Mesenchymal stem cell (in vitro differentiated cells and primary cell): ENCODE measurements around the gene AMIGO1.

ENCODE experiments used
- DNase-seq: peaks from one replicate; pipeline ENCODE4 v3.0.0-alpha.2; 2013
- H2AFZ ChIP-seq: one replicate; pipeline ENCODE4 v1.6.1; 2013; ENCODE audit warnings: low read depth, mild to moderate bottlenecking, control low read depth, inconsistent platforms, low read length, moderate library complexity
- H2AK5ac ChIP-seq: 2 replicates; pipeline ENCODE4 v1.6.1; 2013; ENCODE audit warnings: low read length, moderate library complexity, mild to moderate bottlenecking, inconsistent platforms; ENCODE audit not compliant: severe bottlenecking
- H2BK120ac ChIP-seq: one replicate; pipeline ENCODE4 v1.6.1; 2013; ENCODE audit warnings: low read depth, mild to moderate bottlenecking, inconsistent platforms, low read length, moderate library complexity
- H2BK12ac ChIP-seq, 2 experiments: one replicate each; pipeline ENCODE4 v1.6.1; 2013; ENCODE audit warnings: inconsistent platforms in 2 of 2, low read length in 2 of 2, mild to moderate bottlenecking in 2 of 2, moderate library complexity in 2 of 2, control low read depth in 1 of 2
- H2BK15ac ChIP-seq: one replicate; pipeline ENCODE4 v1.6.1; 2013; ENCODE audit warnings: mild to moderate bottlenecking, low read depth, inconsistent platforms; ENCODE audit not compliant: poor library complexity, severe bottlenecking
- H2BK5ac ChIP-seq: 2 replicates; pipeline ENCODE4 v1.6.1; 2013; ENCODE audit warnings: low read depth, mild to moderate bottlenecking, low read length, control low read depth, inconsistent platforms; ENCODE audit not compliant: poor library complexity, severe bottlenecking
- H3K14ac ChIP-seq, 2 experiments: one replicate each; pipeline ENCODE4 v1.6.1; 2013; ENCODE audit warnings: inconsistent platforms in 2 of 2, low read length in 2 of 2, control low read depth in 1 of 2, mild to moderate bottlenecking in 1 of 2, moderate library complexity in 1 of 2
- H3K18ac ChIP-seq, 2 experiments: one replicate each; pipeline ENCODE4 v1.6.1; 2013; ENCODE audit warnings: inconsistent platforms in 2 of 2, low read length in 2 of 2, control low read depth in 1 of 2, low read depth in 1 of 2, mild to moderate bottlenecking in 1 of 2
- H3K23ac ChIP-seq, 2 experiments: one replicate each; pipeline ENCODE4 v1.6.1; 2013; ENCODE audit warnings: inconsistent platforms in 2 of 2, low read length in 2 of 2, mild to moderate bottlenecking in 2 of 2, moderate library complexity in 2 of 2, control low read depth in 1 of 2
- H3K27ac ChIP-seq: 2 replicates; pipeline ENCODE4 v1.5.1; 2013; ENCODE audit warnings: mild to moderate bottlenecking, moderate library complexity, low read length, control low read depth, inconsistent platforms; ENCODE audit not compliant: poor library complexity, severe bottlenecking
- H3K27me3 ChIP-seq, 2 experiments: 2 replicates each; pipeline versions ENCODE4 v1.6.1 to v1.7.0; 2013; ENCODE audit warnings: low read length in 2 of 2, mild to moderate bottlenecking in 2 of 2, moderate library complexity in 2 of 2, control low read depth in 1 of 2, inconsistent platforms in 1 of 2; ENCODE audit not compliant: control insufficient read depth in 1 of 2, insufficient read depth in 1 of 2
- H3K36me3 ChIP-seq, 2 experiments: 2 replicates each; pipeline versions ENCODE4 v1.6.1 to v1.7.0; 2013; ENCODE audit warnings: low read length in 2 of 2, control low read depth in 1 of 2, inconsistent platforms in 1 of 2, low read depth in 1 of 2, mild to moderate bottlenecking in 1 of 2; ENCODE audit not compliant: insufficient read depth in 2 of 2, control insufficient read depth in 1 of 2
- H3K4ac ChIP-seq, 2 experiments: one replicate each; pipeline ENCODE4 v1.6.1; 2013; ENCODE audit warnings: inconsistent platforms in 2 of 2, low read length in 2 of 2, mild to moderate bottlenecking in 2 of 2, moderate library complexity in 2 of 2, control low read depth in 1 of 2, low read depth in 1 of 2
- H3K4me1 ChIP-seq: 2 replicates; pipeline ENCODE4 v1.6.1; 2013; ENCODE audit warnings: low read depth, low read length, control low read depth; ENCODE audit not compliant: control insufficient read depth, insufficient read depth
- H3K4me2 ChIP-seq: 2 replicates; pipeline ENCODE4 v1.6.1; 2013; ENCODE audit warnings: low read length, mild to moderate bottlenecking, inconsistent platforms; ENCODE audit not compliant: poor library complexity, severe bottlenecking
- H3K4me3 ChIP-seq, 2 experiments: 2 replicates each; pipeline versions ENCODE4 v1.5.1 to v1.7.0; 2013; ENCODE audit warnings: low read length in 2 of 2, mild to moderate bottlenecking in 2 of 2, control low read depth in 1 of 2, low read depth in 1 of 2; ENCODE audit not compliant: insufficient read depth in 1 of 2
- H3K79me1 ChIP-seq: replicated peaks from 2 replicates; pipeline ENCODE4 v1.6.1; 2013; ENCODE audit warnings: mild to moderate bottlenecking, control low read depth, low read length, inconsistent platforms; ENCODE audit not compliant: poor library complexity, severe bottlenecking
- H3K9ac ChIP-seq: 2 replicates; pipeline ENCODE4 v1.7.0; 2013; ENCODE audit warnings: mild to moderate bottlenecking, low read length, moderate library complexity
- H3K9me3 ChIP-seq: 2 replicates; pipeline ENCODE4 v1.7.0; 2013; ENCODE audit warnings: mild to moderate bottlenecking, low read length; ENCODE audit not compliant: control insufficient read depth
- H4K8ac ChIP-seq: one replicate; pipeline ENCODE4 v1.6.1; 2013; ENCODE audit warnings: inconsistent platforms, mild to moderate bottlenecking, low read length, moderate library complexity
- H4K91ac ChIP-seq: one replicate; pipeline ENCODE4 v1.6.1; 2013; ENCODE audit warnings: mild to moderate bottlenecking, low read length, inconsistent platforms
- WGBS: methylation state at CpG from one replicate; pipeline ENCODE4 v1.1.7; 2013; ENCODE audit warnings: mixed read lengths; 5-methylcytosine and 5-hydroxymethylcytosine counted together

AMIGO1 gene

DNA sequence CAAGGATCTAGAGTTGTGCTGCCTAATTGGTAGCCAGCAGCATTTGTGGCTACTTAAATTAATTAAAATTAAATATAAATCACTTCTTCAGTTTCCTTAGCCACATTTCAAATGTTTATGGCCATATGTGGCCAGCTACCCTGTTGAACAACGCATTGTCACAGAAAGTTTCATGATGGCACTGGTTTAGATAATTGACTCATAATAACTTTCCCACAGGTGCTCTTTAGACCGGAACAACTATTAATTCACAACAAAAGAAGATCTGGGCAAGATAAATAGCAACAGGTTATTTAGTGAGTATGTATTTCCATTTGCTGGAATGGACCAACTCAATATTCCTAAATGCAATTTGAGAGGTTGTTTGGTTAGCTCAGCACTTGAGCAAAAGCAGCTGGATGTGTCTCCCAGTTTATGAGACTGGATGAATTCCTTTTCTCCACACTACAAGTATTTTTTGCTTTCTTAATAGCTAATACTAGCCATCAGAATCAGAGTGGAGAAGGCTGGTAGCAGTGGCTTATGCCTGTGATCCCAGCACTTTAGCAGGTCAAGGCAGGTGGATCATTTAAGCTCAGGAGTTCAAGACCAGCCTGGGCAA lies 3.7 kb upstream of the AMIGO1 start:
- no peaks in the 10 kb centered on the region for H3K79me1 ChIP-seq
- H2BK5ac ChIP-seq, result no peak overlapping the region
- H3K4me1 ChIP-seq, result peaks cover 12% of the 10 kb centered on the region
- H3K18ac ChIP-seq, result no peak overlapping the region
- H3K9ac ChIP-seq, result no peak overlapping the region
- H3K23ac ChIP-seq, result no peak overlapping the region
- no peak overlapping the region for H2BK12ac ChIP-seq
- no peak overlapping the region for H2BK15ac ChIP-seq
- peaks cover 18 to 31% of the 10 kb centered on the region in 2 experiments for H3K27me3 ChIP-seq
- DNase-seq, result no peak
- H3K27ac ChIP-seq, result no peak overlapping the region
- H2AFZ ChIP-seq, result no peak overlapping the region
- no peak overlapping the region for H3K4ac ChIP-seq
- no peak overlapping the region for H2AK5ac ChIP-seq
- H2BK120ac ChIP-seq, result no peak overlapping the region
- H4K91ac ChIP-seq, result no peak overlapping the region
- H3K4me3 ChIP-seq, result no peak overlapping the region
- no peak overlapping the region for H3K4me2 ChIP-seq
- 91% methylated on average over 1 of the region's 2 CpGs for WGBS
- H3K9me3 ChIP-seq, result no peaks in the 10 kb centered on the region
- H3K36me3 ChIP-seq, result no peaks in the 10 kb centered on the region
- H4K8ac ChIP-seq, result no peak overlapping the region
- no peak overlapping the region for H3K14ac ChIP-seq

DNA sequence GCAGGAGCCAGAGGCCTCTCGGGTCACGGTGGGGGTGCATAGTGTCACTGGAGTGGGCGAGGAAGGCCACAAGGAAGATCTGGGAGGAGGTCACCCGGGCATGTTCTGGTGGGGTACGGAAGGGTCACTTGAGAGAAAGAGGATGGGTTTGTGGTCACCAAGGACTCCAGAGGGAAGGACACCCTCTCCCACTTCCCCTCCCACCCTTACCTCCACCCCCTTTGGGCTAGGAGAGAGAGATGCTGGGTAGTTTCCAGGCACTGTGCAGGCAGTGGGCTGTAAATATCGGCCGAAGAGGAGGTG lies 703 bp downstream of the AMIGO1 start:
- no peak overlapping the region for H3K18ac ChIP-seq
- H3K4me2 ChIP-seq, result peak overlapping the region; percentile 93
- peak overlapping the region; percentile 18 for H4K91ac ChIP-seq
- H3K9me3 ChIP-seq, result no peaks in the 10 kb centered on the region
- no peak overlapping the region for H3K14ac ChIP-seq
- H3K23ac ChIP-seq, result no peak overlapping the region
- WGBS, result 71% methylated on average over 2 of the region's 7 CpGs
- peak overlapping the region; percentile 86 for H2AFZ ChIP-seq
- H3K27ac ChIP-seq, result no peak overlapping the region
- peaks cover 18 to 45% of the 10 kb centered on the region in 2 experiments for H3K27me3 ChIP-seq
- peak overlapping the region; percentile 67 for H3K9ac ChIP-seq
- DNase-seq, result no peak
- peaks cover 10% of the 10 kb centered on the region for H3K4me1 ChIP-seq
- H3K79me1 ChIP-seq, result no peaks in the 10 kb centered on the region
- no peak overlapping the region for H2BK120ac ChIP-seq
- no peak overlapping the region for H2AK5ac ChIP-seq
- no peak overlapping the region for H2BK5ac ChIP-seq
- peak overlapping the region; percentile 75 to 88 for H3K4me3 ChIP-seq
- H2BK12ac ChIP-seq, result no peak overlapping the region
- H3K4ac ChIP-seq, result no peak overlapping the region
- H3K36me3 ChIP-seq, result no peaks in the 10 kb centered on the region
- H4K8ac ChIP-seq, result no peak overlapping the region
- H2BK15ac ChIP-seq, result no peak overlapping the region

DNA sequence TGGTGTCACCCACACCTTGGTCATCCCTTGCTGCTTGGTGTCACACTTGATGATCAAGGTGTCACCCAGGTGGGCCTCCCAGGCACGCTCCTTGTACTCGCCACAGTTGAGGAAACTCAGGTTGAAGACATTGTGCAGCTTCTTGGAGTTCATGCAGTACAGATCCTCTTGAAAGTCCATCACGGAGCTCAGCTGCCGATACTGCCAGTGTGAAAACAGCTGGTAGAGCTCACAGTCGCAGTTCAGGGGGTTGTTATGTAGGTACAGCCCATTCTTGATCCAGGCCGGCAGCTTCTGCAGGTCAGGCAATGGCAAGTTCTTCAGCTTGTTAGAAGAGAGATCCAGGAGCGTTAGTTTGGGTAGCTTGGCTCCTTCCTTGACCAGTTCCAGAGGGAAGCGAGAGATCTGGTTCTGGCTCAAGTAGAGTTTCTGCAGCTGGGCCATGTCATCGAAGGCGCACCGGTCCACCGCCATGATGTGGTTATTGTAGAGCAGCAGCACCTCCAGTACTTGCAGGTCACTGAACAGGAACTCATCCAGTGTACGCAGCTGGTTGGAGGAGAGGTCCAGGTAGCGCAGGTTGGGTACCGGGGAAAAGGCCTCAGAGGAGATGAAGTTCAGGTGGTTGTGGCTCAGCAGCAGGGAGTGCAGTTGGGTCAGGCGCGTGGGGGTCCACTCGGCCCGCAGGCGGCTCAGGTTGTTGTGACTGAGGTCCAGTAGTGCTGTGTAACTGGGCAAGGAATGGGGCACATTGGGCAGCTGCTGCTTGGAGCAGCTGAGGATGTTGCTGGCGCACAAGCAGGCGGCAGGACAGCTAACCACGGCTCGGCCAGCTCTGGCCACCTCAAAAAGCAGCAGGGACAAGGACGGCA lies 1.3 kb downstream of the AMIGO1 start:
- H3K27me3 ChIP-seq, result peaks cover 16 to 45% of the 10 kb centered on the region in 2 experiments
- no peak overlapping the region for H3K4ac ChIP-seq
- H3K4me2 ChIP-seq, result no peak overlapping the region
- 92% methylated on average over 24 of the region's 25 CpGs for WGBS
- H2BK120ac ChIP-seq, result no peak overlapping the region
- no peak overlapping the region for H3K23ac ChIP-seq
- H3K36me3 ChIP-seq, result no peaks in the 10 kb centered on the region
- H2BK15ac ChIP-seq, result no peak overlapping the region
- H3K9me3 ChIP-seq, result no peaks in the 10 kb centered on the region
- peaks cover 10% of the 10 kb centered on the region for H3K4me1 ChIP-seq
- H3K27ac ChIP-seq, result no peak overlapping the region
- no peak overlapping the region for H4K8ac ChIP-seq
- peak overlapping the region; percentile 18 for H4K91ac ChIP-seq
- H3K14ac ChIP-seq, result no peak overlapping the region
- peak overlapping the region in 1 of 2 experiments; percentile 88 for H3K4me3 ChIP-seq
- no peak overlapping the region for H2BK5ac ChIP-seq
- no peak overlapping the region for H2AFZ ChIP-seq
- no peaks in the 10 kb centered on the region for H3K79me1 ChIP-seq
- H3K18ac ChIP-seq, result no peak overlapping the region
- H2AK5ac ChIP-seq, result no peak overlapping the region
- no peak overlapping the region for H3K9ac ChIP-seq
- no peak overlapping the region for H2BK12ac ChIP-seq
- DNase-seq, result no peak

DNA sequence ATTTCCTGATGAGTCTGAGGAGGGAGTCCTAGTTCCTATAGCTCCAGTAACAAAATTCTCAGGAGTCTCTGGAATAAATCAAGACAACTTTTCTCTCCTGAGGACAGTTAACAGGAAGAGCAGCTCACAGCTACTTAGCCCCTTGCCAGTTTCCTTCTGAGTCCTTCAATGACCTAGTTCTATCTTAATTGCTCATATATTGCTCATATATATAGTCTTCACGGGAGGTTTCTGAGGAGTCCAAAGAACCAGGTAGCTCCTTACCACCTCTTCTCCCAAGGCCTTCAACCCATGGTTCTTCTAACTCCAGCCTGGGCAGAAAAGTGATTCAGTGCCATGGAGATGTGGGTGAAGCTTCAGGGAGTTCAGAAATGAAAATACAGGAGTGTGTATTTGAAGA lies 4.6 kb downstream of the AMIGO1 start:
- Histone ChIP-seq H4K8ac (no peak overlapping the region), H2BK5ac (no peak overlapping the region), H3K4me2 (no peak overlapping the region), H3K4me3 (no peak overlapping the region), H3K27ac (no peak overlapping the region), H4K91ac (no peak overlapping the region), H3K9ac (no peak overlapping the region), H3K14ac (no peak overlapping the region), H3K4me1 (peaks cover 23% of the 10 kb centered on the region), H3K23ac (no peak overlapping the region), H3K18ac (no peak overlapping the region), H3K79me1 (peaks cover 2% of the 10 kb centered on the region), H2BK15ac (no peak overlapping the region), H3K36me3 (peaks cover 0 to 12% of the 10 kb centered on the region in 2 experiments), H2AFZ (no peak overlapping the region), H3K9me3 (no peaks in the 10 kb centered on the region), H2BK12ac (no peak overlapping the region), H2AK5ac (no peak overlapping the region), H3K27me3 (peaks cover 0 to 24% of the 10 kb centered on the region in 2 experiments), H3K4ac (no peak overlapping the region), H2BK120ac (no peak overlapping the region)
- no peak for DNase-seq
- WGBS, result no CpG with 5 or more reads among the region's 1 CpG
